Chondrocyte (in vitro differentiated cells): ENCODE measurements around the gene CALCR. TPM values are rescaled to one million over a fixed set of nuclear protein-coding genes. Genes with fewer than 3 reads are reported as not detected.
A peak's percentile ranks its signal among the peaks of the same experiment; 100 is the strongest.

ENCODE experiments used
- DNase-seq: peaks from one replicate; pipeline ENCODE4 v3.0.0; 2021; ENCODE audit warnings: mixed read lengths, low spot score
- H3K27ac Mint-ChIP-seq: one replicate; pipeline ENCODE4 v1.8.0; 2021; ENCODE audit warnings: mild to moderate bottlenecking, moderate library complexity, mixed read lengths; ENCODE audit not compliant: unreplicated experiment
- H3K27me3 Mint-ChIP-seq: 2 replicates; pipeline ENCODE4 v1.8.0; 2021; ENCODE audit warnings: low read depth, mixed read lengths
- H3K36me3 Mint-ChIP-seq: 2 replicates; pipeline ENCODE4 v1.8.0; 2021; ENCODE audit warnings: low read depth, mixed read lengths
- H3K4me1 Mint-ChIP-seq: 2 replicates; pipeline ENCODE4 v1.8.0; 2021; ENCODE audit warnings: low read depth, mild to moderate bottlenecking, mixed read lengths
- H3K4me3 Mint-ChIP-seq: one replicate; pipeline ENCODE4 v1.8.0; 2021; ENCODE audit warnings: mild to moderate bottlenecking, moderate library complexity, mixed read lengths; ENCODE audit not compliant: unreplicated experiment
- H3K9me3 Mint-ChIP-seq: 2 replicates; pipeline ENCODE4 v1.8.0; 2021; ENCODE audit warnings: low read depth, mixed read lengths
- CTCF ChIP-seq: fragments of 200-600 bp; sonication (generic); IDR thresholded peaks from 2 replicates; pipeline ENCODE4 v1.5.0; 2021; ENCODE audit warnings: antibody characterized with exemption, mild to moderate bottlenecking, moderate library complexity
- total RNA-seq: library from RNA; stranded (reverse); gene quantifications from 3 replicates; pipeline ENCODE4 v1.2.1, GENCODE V29; 2021

The CALCR gene
- total RNA-seq, 1 donor from 2014 or later: 0.20 TPM

DNA sequence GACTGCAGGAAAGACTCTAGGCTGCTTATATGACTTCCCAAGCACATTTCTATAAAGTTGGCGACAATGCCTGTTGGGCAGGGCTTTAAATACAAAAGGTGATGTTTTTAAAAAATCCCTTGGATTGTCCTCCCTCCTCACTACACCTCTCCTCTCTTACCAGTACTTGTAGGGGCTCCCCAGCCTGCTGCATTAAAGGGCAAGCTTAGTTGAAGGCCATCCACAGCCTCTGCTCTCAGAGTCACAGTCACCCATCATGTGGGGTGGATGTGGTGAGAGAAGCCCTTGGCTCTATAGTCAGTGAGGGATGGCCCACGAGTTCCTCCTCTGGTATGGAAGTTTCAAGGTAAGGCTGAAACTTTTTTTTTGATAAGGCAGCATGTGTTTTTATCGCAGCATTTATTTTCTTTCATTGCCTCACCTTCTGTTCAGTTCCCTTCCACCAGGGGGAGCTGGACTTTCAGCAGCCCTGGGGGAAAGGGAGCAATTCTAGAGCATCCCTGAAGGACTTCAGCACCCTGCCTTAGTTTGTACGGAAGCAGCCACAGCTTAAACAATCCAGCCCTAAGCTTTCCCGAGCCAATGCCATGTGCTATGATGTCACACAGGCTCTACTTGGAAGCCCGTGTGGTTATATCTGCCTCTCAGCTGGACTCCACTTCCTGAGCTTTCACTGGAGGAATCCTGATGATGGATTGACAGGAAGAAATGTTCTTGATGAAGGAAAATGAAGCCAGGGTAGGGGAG lies 131.9 kb downstream of the CALCR start:
- Mint-ChIP-seq H3K4me3 (no peak overlapping the region), H3K27me3 (peaks cover 16% of the 10 kb centered on the region), H3K27ac (no peak overlapping the region), H3K4me1 (no peaks in the 10 kb centered on the region), H3K9me3 (no peaks in the 10 kb centered on the region), H3K36me3 (no peaks in the 10 kb centered on the region)
- peak; percentile 75 for TF ChIP-seq CTCF
- no peak for DNase-seq

DNA sequence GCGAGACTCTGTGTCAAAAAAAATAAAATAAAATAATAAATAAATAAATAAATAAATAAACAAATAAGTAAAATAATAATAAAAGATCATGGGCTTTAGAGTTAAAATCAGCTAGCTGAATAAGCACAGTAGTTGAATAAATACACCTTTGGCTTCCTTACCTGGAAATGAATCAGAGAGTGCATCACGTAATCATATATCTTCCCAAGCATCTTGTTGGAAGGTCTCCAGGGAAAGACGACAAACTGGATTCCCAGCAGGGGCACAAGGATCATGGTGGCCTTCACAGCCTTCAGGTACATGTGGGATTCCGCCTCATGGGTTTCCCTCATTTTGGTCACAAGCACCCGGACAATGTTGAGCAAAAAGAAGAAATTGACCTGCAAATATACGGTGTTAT lies 138.7 kb downstream of the CALCR start:
- no peaks in the 10 kb centered on the region for H3K9me3 Mint-ChIP-seq
- H3K36me3 Mint-ChIP-seq: no peaks in the 10 kb centered on the region
- H3K4me3 Mint-ChIP-seq: no peak overlapping the region
- H3K27me3 Mint-ChIP-seq: peaks cover 21% of the 10 kb centered on the region
- no peaks in the 10 kb centered on the region for H3K4me1 Mint-ChIP-seq
- no peak for DNase-seq
- no peak for TF ChIP-seq CTCF
- no peak overlapping the region for H3K27ac Mint-ChIP-seq

GRCh38 chr7:93432130-93432529 lies 142.4 kb downstream of the CALCR start:
- Mint-ChIP-seq H3K36me3 (no peaks in the 10 kb centered on the region), H3K9me3 (no peaks in the 10 kb centered on the region), H3K27me3 (peaks cover 10% of the 10 kb centered on the region), H3K4me1 (no peaks in the 10 kb centered on the region), H3K4me3 (no peak overlapping the region), H3K27ac (no peak overlapping the region)
- TF ChIP-seq CTCF: no peak
- no peak for DNase-seq

DNA sequence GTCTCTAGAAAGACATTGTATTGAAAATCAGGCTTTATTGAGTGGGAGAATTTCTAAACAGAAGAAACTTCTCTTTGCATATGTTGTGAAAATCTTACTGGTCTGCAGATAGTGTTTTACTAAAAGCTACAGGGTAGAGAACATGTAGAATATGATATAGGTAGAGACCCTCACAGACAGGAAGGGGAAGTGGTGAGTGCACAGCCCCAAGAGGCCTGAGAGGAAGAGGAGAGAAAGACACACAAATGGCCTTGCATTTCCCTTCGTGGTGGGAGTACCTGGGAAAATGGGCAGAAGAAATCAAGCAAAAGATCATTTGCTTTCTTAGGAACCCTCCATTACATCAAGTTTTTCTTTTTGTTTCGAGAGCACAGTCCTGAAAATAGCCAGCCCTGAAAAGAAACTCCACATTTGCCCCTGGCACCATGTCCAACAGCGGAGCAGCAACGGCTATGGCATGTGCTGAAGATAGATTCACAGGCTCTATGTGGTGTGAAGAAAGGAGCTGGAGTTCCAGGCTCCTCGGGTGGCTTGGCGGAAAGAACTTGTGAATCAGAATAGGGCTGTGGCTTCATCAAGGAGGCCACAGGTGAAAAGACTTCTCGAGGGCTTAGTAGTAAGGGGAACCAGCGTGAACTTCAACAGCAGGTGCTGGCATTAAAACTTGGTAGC lies 143.5 kb downstream of the CALCR start:
- H3K36me3 Mint-ChIP-seq: no peaks in the 10 kb centered on the region
- peaks cover 14% of the 10 kb centered on the region for H3K27me3 Mint-ChIP-seq
- H3K9me3 Mint-ChIP-seq: no peaks in the 10 kb centered on the region
- no peak overlapping the region for H3K27ac Mint-ChIP-seq
- TF ChIP-seq CTCF: no peak
- no peaks in the 10 kb centered on the region for H3K4me1 Mint-ChIP-seq
- H3K4me3 Mint-ChIP-seq: no peak overlapping the region
- DNase-seq: no peak

- no peak overlapping the region for H3K27ac Mint-ChIP-seq
- DNase-seq: no peak
- peaks cover 19% of the 10 kb centered on the region for H3K27me3 Mint-ChIP-seq
- no peaks in the 10 kb centered on the region for H3K9me3 Mint-ChIP-seq
- H3K4me3 Mint-ChIP-seq: no peak overlapping the region
- no peaks in the 10 kb centered on the region for H3K36me3 Mint-ChIP-seq
- no peaks in the 10 kb centered on the region for H3K4me1 Mint-ChIP-seq
- no peak for TF ChIP-seq CTCF
Observed at GRCh38 chr7:93429563-93429962, 145.0 kb downstream of the CALCR start.
